Fibroblast of lung (primary cell): ENCODE measurements around the gene ERGIC3. TPM values are rescaled to one million over a fixed set of nuclear protein-coding genes. Genes with fewer than 3 reads are reported as not detected.

Experiments
- DNase-seq, 2 donors: peaks; one replicate each; pipeline versions ENCODE4 v3.0.0 to v3.0.0-alpha.2; 2010; ENCODE audit warnings: low read depth in 2 of 2
- H2AFZ ChIP-seq: 2 replicates; pipeline ENCODE4 v1.5.1; 2012; ENCODE audit warnings: low read length, control low read depth, inconsistent platforms
- H3K27ac ChIP-seq: 2 replicates; pipeline ENCODE4 v1.5.1; 2011; ENCODE audit warnings: low read length, control low read depth; ENCODE audit not compliant: insufficient read depth
- H3K27me3 ChIP-seq: 2 replicates; pipeline ENCODE4 v1.5.1; 2011; ENCODE audit warnings: mild to moderate bottlenecking, low read length; ENCODE audit not compliant: control insufficient read depth, insufficient read depth
- H3K36me3 ChIP-seq: 2 replicates; pipeline ENCODE4 v1.5.1; 2011; ENCODE audit warnings: low read length; ENCODE audit not compliant: control insufficient read depth, insufficient read depth
- H3K4me1 ChIP-seq: 2 replicates; pipeline ENCODE4 v1.5.1; 2011; ENCODE audit warnings: low read length; ENCODE audit not compliant: control insufficient read depth, insufficient read depth; ENCODE audit errors: extremely low read depth
- H3K4me2 ChIP-seq: 2 replicates; pipeline ENCODE4 v1.5.1; 2011; ENCODE audit warnings: low read length, control low read depth; ENCODE audit not compliant: insufficient read depth; ENCODE audit errors: extremely low read depth
- H3K4me3 ChIP-seq, 4 experiments: fragments of 200-600 bp in 1 of 4; sonication (generic) in 1 of 4; replicated peaks in 1 of 4; 2 replicates each; pipeline ENCODE4 v1.5.1; 2011 to 2016; ENCODE audit warnings: low read length in 4 of 4, low read depth in 3 of 4, mild to moderate bottlenecking in 3 of 4, control low read depth in 2 of 4, inconsistent platforms in 1 of 4, mixed read lengths in 1 of 4; ENCODE audit not compliant: insufficient read depth in 1 of 4; ENCODE audit errors: control extremely low read depth in 1 of 4
- H3K79me2 ChIP-seq: 2 replicates; pipeline ENCODE4 v1.5.1; 2012; ENCODE audit warnings: mild to moderate bottlenecking, low read length, inconsistent platforms; ENCODE audit not compliant: control insufficient read depth, insufficient read depth
- H3K9ac ChIP-seq: 2 replicates; pipeline ENCODE4 v1.5.1; 2011; ENCODE audit warnings: mild to moderate bottlenecking, low read length, control low read depth; ENCODE audit not compliant: insufficient read depth
- H3K9me3 ChIP-seq: 2 replicates; pipeline ENCODE4 v1.5.1; 2012; ENCODE audit warnings: low read depth, low read length; ENCODE audit not compliant: control insufficient read depth, insufficient read depth
- H4K20me1 ChIP-seq: 2 replicates; pipeline ENCODE4 v1.5.1; 2011; ENCODE audit warnings: low read length; ENCODE audit not compliant: control insufficient read depth, insufficient read depth; ENCODE audit errors: extremely low read depth
- EZH2 ChIP-seq: IDR thresholded peaks from 2 replicates; pipeline ENCODE4 v1.5.1; 2012; ENCODE audit warnings: low read length, control low read depth, mild to moderate bottlenecking; ENCODE audit errors: missing control alignments
- polyA plus RNA-seq, 2 donors: library from polyadenylated mRNA; depleted of rRNA in 1 of 2; stranded (reverse) in 1 of 2; unstranded in 1 of 2; fragments of >200 nt; gene quantifications; 2 replicates each; pipeline ENCODE4 v1.2.1, GENCODE V29; 2011 to 2012; ENCODE audit warnings: missing spikeins in 1 of 2
- total RNA-seq: library from RNA; depleted of rRNA; stranded (reverse); fragments of >200 nt; gene quantifications from 2 replicates; pipeline ENCODE4 v1.2.1, GENCODE V29; 2014
- TF ChIP-seq, protein P1 (sequence below), 2 donors: IDR thresholded peaks in 1 of 2; conservative IDR thresholded peaks in 1 of 2; 1 replicate in 1 of 2; 2 replicates in 1 of 2; pipeline ENCODE4 v1.5.1; 2011 to 2012; ENCODE audit warnings: low read length in 2 of 2, control low read depth in 1 of 2, inconsistent platforms in 1 of 2, low read depth in 1 of 2, mild to moderate bottlenecking in 1 of 2

ERGIC3 gene
- total and polyA plus RNA-seq, 2 donors (not counting 1 experiment from before 2014, with no cell fraction given), result 335 to 355 TPM

DNA sequence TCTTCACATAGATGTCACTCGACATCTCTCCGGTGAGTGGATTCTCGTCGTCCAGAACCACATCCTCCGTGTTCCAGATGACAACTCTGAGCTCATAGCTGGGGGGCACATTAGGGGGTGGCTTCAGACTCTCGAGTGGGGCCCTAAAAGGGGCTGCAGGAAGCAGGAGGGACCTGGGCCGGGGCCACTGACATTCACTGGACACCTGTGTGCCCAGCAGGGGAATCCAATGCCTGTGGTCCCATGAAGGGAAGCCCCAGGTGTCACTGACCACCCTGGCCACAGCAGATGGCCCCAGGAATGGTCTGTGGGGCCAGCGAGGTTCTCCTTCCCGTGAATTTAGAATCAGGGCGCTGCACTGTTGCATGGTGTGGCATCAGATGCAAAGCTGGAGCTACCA, 18.7 kb downstream of the ERGIC3 start:
- H3K4me3 ChIP-seq, result no peak overlapping the region
- H3K36me3 ChIP-seq, result peaks cover 11% of the 10 kb centered on the region
- no peak overlapping the region for H3K4me2 ChIP-seq
- H3K4me1 ChIP-seq, result peaks cover 4% of the 10 kb centered on the region
- no peaks in the 10 kb centered on the region for H4K20me1 ChIP-seq
- no peaks in the 10 kb centered on the region for H3K79me2 ChIP-seq
- H3K27me3 ChIP-seq, result no peaks in the 10 kb centered on the region
- H3K27ac ChIP-seq, result no peak overlapping the region
- TF ChIP-seq, protein P1, sequence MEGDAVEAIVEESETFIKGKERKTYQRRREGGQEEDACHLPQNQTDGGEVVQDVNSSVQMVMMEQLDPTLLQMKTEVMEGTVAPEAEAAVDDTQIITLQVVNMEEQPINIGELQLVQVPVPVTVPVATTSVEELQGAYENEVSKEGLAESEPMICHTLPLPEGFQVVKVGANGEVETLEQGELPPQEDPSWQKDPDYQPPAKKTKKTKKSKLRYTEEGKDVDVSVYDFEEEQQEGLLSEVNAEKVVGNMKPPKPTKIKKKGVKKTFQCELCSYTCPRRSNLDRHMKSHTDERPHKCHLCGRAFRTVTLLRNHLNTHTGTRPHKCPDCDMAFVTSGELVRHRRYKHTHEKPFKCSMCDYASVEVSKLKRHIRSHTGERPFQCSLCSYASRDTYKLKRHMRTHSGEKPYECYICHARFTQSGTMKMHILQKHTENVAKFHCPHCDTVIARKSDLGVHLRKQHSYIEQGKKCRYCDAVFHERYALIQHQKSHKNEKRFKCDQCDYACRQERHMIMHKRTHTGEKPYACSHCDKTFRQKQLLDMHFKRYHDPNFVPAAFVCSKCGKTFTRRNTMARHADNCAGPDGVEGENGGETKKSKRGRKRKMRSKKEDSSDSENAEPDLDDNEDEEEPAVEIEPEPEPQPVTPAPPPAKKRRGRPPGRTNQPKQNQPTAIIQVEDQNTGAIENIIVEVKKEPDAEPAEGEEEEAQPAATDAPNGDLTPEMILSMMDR (conservative IDR thresholded peaks at IDR 0.05 in 1 of 2, IDR thresholded peaks at IDR 0.05 in 1 of 2; ENCODE audit: low read depth in 1 of 2, low read length in 2 of 2), result no peak
- TF ChIP-seq EZH2, result no peak
- H3K9ac ChIP-seq, result no peak overlapping the region
- no peak overlapping the region for H2AFZ ChIP-seq
- no peaks in the 10 kb centered on the region for H3K9me3 ChIP-seq
- DNase-seq, result no peak

DNA sequence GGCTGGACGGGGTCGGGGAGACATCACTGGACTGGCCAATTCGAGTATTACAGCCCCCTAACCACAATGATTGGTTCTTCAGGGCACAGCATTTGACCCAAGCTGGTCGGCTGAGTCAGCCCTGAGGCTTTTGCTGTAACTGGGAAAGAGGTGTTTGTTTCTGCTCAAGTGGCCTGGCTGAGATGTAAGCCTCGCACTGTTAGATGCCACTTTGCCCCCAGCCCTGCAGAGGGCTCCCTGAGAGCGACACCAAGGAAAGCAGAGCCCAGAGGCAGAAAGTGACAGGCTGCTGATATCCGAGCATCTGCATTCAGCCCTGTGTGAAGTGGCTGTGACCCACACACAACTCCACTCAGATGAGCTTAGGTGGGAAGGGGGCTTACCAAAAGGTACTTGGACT, 19.4 kb downstream of the ERGIC3 start:
- H3K9ac ChIP-seq, result no peak overlapping the region
- peaks cover 7% of the 10 kb centered on the region for H3K36me3 ChIP-seq
- H3K27ac ChIP-seq, result no peak overlapping the region
- peaks cover 4% of the 10 kb centered on the region for H3K4me1 ChIP-seq
- TF ChIP-seq, protein P1 (conservative IDR thresholded peaks at IDR 0.05 in 1 of 2, IDR thresholded peaks at IDR 0.05 in 1 of 2; ENCODE audit: low read depth in 1 of 2, low read length in 2 of 2), result peak; percentile 20 to 39
- TF ChIP-seq EZH2, result no peak
- peak; percentile 51 to 62 for DNase-seq
- H3K9me3 ChIP-seq, result no peaks in the 10 kb centered on the region
- no peaks in the 10 kb centered on the region for H3K27me3 ChIP-seq
- no peak overlapping the region for H2AFZ ChIP-seq
- no peaks in the 10 kb centered on the region for H4K20me1 ChIP-seq
- H3K4me3 ChIP-seq, result no peak overlapping the region
- H3K79me2 ChIP-seq, result no peaks in the 10 kb centered on the region
- no peak overlapping the region for H3K4me2 ChIP-seq

DNA sequence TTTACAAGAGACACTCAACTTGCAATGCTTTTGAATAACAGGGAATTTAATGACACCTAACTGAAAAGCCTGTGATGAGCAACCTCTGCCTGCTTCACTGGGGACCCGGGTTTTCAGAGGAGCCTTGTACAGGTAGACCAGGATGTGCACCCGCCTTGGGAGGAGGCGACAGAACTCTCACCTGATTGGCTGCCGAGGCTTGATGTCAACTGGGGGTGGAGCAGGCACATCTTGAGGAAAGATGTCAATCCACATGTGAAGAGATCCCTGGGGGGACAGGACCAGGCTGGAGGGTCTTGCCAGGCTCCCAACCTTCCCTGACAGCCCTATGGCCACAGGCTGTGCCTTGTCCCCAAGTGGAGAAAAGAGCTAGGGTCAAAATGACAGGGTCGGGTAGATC, 19.8 kb downstream of the ERGIC3 start:
- Histone ChIP-seq H3K79me2 (no peaks in the 10 kb centered on the region), H3K27ac (no peak overlapping the region), H3K9me3 (no peaks in the 10 kb centered on the region), H3K4me3 (no peak overlapping the region), H3K27me3 (no peaks in the 10 kb centered on the region), H3K4me1 (peaks cover 4% of the 10 kb centered on the region), H3K36me3 (peaks cover 5% of the 10 kb centered on the region), H2AFZ (no peak overlapping the region), H3K4me2 (no peak overlapping the region), H4K20me1 (no peaks in the 10 kb centered on the region), H3K9ac (no peak overlapping the region)
- no peak for DNase-seq
- TF ChIP-seq, protein P1 (conservative IDR thresholded peaks at IDR 0.05 in 1 of 2, IDR thresholded peaks at IDR 0.05 in 1 of 2; ENCODE audit: low read depth in 1 of 2, low read length in 2 of 2), result no peak
- no peak for TF ChIP-seq EZH2
